Smooth muscle cell (in vitro differentiated cells): ENCODE data around the gene EBI3. TPM values are rescaled to one million over a fixed set of nuclear protein-coding genes. Genes with fewer than 3 reads are reported as not detected.
"Not testable (repeated sequence)": the region's sequence is repeated elsewhere in the genome, so short reads cannot be mapped to it uniquely, and the experiment has no call there.

Source experiments
- DNase-seq: peaks from one replicate; lab custom pipeline; 2025; ENCODE audit not compliant: unreplicated experiment; lab: John Stamatoyannopoulos, UW
- H2AFZ ChIP-seq: fragments of 200-600 bp; sonication (generic); 2 replicates; pipeline ENCODE4 v1.6.0; 2016; ENCODE audit warnings: antibody characterized with exemption, low read depth, mild to moderate bottlenecking
- H3F3A ChIP-seq: fragments of 200-600 bp; sonication (generic); 2 replicates; pipeline ENCODE4 v1.6.0; 2017; ENCODE audit warnings: antibody characterized with exemption, low read depth
- H3K27ac ChIP-seq: fragments of 200-600 bp; sonication (generic); 2 replicates; pipeline ENCODE4 v1.5.1; 2016; ENCODE audit warnings: low read depth, mild to moderate bottlenecking
- H3K27me3 ChIP-seq: fragments of 200-600 bp; sonication (generic); 2 replicates; pipeline ENCODE4 v1.6.1; 2016; ENCODE audit warnings: low read depth, mild to moderate bottlenecking
- H3K36me3 ChIP-seq: fragments of 200-600 bp; sonication (generic); 2 replicates; pipeline ENCODE4 v1.5.1; 2016; ENCODE audit warnings: low read depth
- H3K4me1 ChIP-seq: fragments of 200-600 bp; sonication (generic); 2 replicates; pipeline ENCODE4 v1.5.1; 2016; ENCODE audit warnings: low read depth
- H3K4me2 ChIP-seq: fragments of 200-600 bp; sonication (generic); 2 replicates; pipeline ENCODE4 v1.6.0; 2016; ENCODE audit warnings: mild to moderate bottlenecking
- H3K4me3 ChIP-seq: fragments of 200-600 bp; sonication (generic); 2 replicates; pipeline ENCODE4 v1.5.1; 2016; ENCODE audit warnings: mild to moderate bottlenecking
- H3K79me2 ChIP-seq: fragments of 200-600 bp; sonication (generic); 2 replicates; pipeline ENCODE4 v1.6.0; 2016; ENCODE audit warnings: low read depth, mild to moderate bottlenecking
- H3K9ac ChIP-seq: fragments of 200-600 bp; sonication (generic); 2 replicates; pipeline ENCODE4 v1.6.0; 2016; ENCODE audit warnings: low read depth
- H3K9me3 ChIP-seq: fragments of 200-600 bp; sonication (generic); replicated peaks from 2 replicates; pipeline ENCODE4 v1.5.1; 2016; ENCODE audit warnings: low read depth
- H4K20me1 ChIP-seq: fragments of 200-600 bp; sonication (generic); 2 replicates; pipeline ENCODE4 v1.6.0; 2016; ENCODE audit warnings: low read depth
- WGBS: methylation state at CpG from one replicate; pipeline ENCODE4 v1.1.7; 2016; ENCODE audit warnings: low lambda C conversion rate; 5-methylcytosine and 5-hydroxymethylcytosine counted together
- polyA plus RNA-seq: library from polyadenylated mRNA; unstranded; fragments of >200 nt; fragmentation: Nextera tagmentation; extraction: Ambion mirVana; gene quantifications from 2 replicates; pipeline ENCODE4 v1.2.1, GENCODE V29; 2016
- total RNA-seq: library from RNA; depleted of rRNA; stranded (reverse); fragments of >200 nt; gene quantifications from 2 replicates; pipeline ENCODE4 v1.2.3, GENCODE V29; 2014
- TF ChIP-seq, protein P1 (sequence below): fragments of 200-600 bp; sonication (generic); IDR thresholded peaks from 2 replicates; pipeline ENCODE4 v1.5.1; 2017; ENCODE audit warnings: borderline replicate concordance, mild to moderate bottlenecking, antibody characterized with exemption; ENCODE audit not compliant: insufficient read depth, poor library complexity, severe bottlenecking

EBI3 gene
- total and polyA plus RNA-seq, 2 experiments from 2014 or later = 0.40 to 3.9 TPM

- Histone ChIP-seq H3K36me3 (no peaks in the 10 kb centered on the region), H3K27ac (no peak overlapping the region), H4K20me1 (no peaks in the 10 kb centered on the region), H3K4me2 (no peak overlapping the region), H3K9me3 (no peaks in the 10 kb centered on the region), H3K4me3 (no peak overlapping the region), H3K27me3 (no peaks in the 10 kb centered on the region), H2AFZ (no peak overlapping the region), H3K4me1 (no peaks in the 10 kb centered on the region), H3K79me2 (no peaks in the 10 kb centered on the region), H3K9ac (no peak overlapping the region), H3F3A (no peaks in the 10 kb centered on the region)
- DNase-seq = no peak
- TF ChIP-seq, protein P1, sequence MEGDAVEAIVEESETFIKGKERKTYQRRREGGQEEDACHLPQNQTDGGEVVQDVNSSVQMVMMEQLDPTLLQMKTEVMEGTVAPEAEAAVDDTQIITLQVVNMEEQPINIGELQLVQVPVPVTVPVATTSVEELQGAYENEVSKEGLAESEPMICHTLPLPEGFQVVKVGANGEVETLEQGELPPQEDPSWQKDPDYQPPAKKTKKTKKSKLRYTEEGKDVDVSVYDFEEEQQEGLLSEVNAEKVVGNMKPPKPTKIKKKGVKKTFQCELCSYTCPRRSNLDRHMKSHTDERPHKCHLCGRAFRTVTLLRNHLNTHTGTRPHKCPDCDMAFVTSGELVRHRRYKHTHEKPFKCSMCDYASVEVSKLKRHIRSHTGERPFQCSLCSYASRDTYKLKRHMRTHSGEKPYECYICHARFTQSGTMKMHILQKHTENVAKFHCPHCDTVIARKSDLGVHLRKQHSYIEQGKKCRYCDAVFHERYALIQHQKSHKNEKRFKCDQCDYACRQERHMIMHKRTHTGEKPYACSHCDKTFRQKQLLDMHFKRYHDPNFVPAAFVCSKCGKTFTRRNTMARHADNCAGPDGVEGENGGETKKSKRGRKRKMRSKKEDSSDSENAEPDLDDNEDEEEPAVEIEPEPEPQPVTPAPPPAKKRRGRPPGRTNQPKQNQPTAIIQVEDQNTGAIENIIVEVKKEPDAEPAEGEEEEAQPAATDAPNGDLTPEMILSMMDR = no peak
- WGBS = 87% methylated on average over 13 of the region's 13 CpGs
Observed at GRCh38 chr19:4234862-4235201, 5.5 kb downstream of the EBI3 start.

- not testable (repeated sequence) for H3K9me3 ChIP-seq, DNase-seq, H3K79me2 ChIP-seq, H4K20me1 ChIP-seq, H3F3A ChIP-seq, H3K27ac ChIP-seq, H3K4me3 ChIP-seq, H3K27me3 ChIP-seq, H3K9ac ChIP-seq, H3K36me3 ChIP-seq, H3K4me2 ChIP-seq, H2AFZ ChIP-seq, H3K4me1 ChIP-seq
- 92% methylated on average over 16 of the region's 16 CpGs for WGBS
Observed at GRCh38 chr19:4237510-4237909, 8.2 kb downstream of the EBI3 start.

DNA sequence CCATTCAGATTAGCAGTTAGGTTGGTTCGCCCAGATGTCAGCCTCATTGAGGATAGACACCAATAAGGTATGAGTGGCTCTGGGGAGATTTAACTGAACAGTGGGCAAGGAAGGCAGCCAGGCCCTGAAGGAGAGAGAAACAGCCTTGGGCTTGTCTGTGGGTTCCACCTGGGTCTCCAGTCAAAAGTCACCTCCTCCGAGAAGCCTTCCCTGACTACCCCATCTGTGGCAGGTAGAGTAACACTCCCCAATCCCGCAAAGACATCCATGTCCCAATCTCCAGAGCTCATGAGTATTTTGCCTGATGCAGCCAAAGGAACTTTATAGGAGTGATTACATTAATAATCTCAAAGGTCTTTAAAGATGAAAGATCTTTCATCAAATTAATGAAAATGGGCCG lies 9.5 kb downstream of the EBI3 start:
- TF ChIP-seq, protein P1 = no peak
- no peak for DNase-seq
- no peaks in the 10 kb centered on the region for H4K20me1 ChIP-seq
- no peaks in the 10 kb centered on the region for H3K27me3 ChIP-seq
- H3K4me3 ChIP-seq = no peak overlapping the region
- no peaks in the 10 kb centered on the region for H3K79me2 ChIP-seq
- no peaks in the 10 kb centered on the region for H3K36me3 ChIP-seq
- 94% methylated on average over 4 of the region's 4 CpGs for WGBS
- no peaks in the 10 kb centered on the region for H3K4me1 ChIP-seq
- H3K9ac ChIP-seq = no peak overlapping the region
- H2AFZ ChIP-seq = no peak overlapping the region
- no peak overlapping the region for H3K27ac ChIP-seq
- no peak overlapping the region for H3K4me2 ChIP-seq
- H3K9me3 ChIP-seq = no peaks in the 10 kb centered on the region
- H3F3A ChIP-seq = no peaks in the 10 kb centered on the region

DNA sequence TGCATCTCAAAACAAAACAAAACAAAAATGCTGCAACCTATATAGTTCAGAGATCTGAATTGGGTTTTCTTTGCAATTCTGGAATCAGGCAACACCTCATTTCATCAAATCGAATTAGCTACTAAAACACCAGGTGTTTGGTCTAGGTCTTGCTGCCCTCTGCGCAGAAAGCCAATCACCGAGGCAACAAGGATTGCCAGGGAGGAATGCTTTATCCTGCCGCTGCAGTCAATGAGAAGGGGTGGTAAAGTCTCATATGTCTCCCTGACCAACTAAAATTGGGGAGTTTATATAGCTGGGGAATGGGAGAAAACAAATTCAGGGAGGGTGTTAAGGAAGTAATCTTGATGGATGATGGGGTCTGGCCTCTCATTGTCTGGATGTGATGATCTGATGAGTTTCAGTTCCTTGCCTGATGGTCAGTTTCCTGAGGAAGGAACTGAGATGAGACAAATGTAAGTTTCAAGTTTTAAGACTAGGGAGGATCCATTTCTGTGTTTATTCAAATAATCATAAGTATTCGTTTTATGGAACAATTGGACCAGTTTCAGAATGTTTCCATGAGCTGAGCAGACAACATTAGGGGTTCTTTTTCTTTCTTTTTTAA lies 12.6 kb downstream of the EBI3 start:
- Histone ChIP-seq H3K9ac (no peak overlapping the region), H3K36me3 (no peaks in the 10 kb centered on the region), H3F3A (no peaks in the 10 kb centered on the region), H3K4me1 (no peaks in the 10 kb centered on the region), H3K27ac (no peak overlapping the region), H3K4me2 (no peak overlapping the region), H3K27me3 (no peaks in the 10 kb centered on the region), H3K4me3 (no peak overlapping the region), H3K79me2 (no peaks in the 10 kb centered on the region), H4K20me1 (no peaks in the 10 kb centered on the region), H3K9me3 (no peaks in the 10 kb centered on the region), H2AFZ (no peak overlapping the region)
- TF ChIP-seq, protein P1 = no peak
- no peak for DNase-seq
- 82% methylated on average over 5 of the region's 5 CpGs for WGBS

GRCh38 chr19:4245938-4246337 lies 16.6 kb downstream of the EBI3 start:
- Histone ChIP-seq H2AFZ (peak overlapping the region; percentile 88), H3K4me2 (peak overlapping the region; percentile 82), H3K27ac (peak overlapping the region; percentile 94)
- not testable (repeated sequence) for H3K4me3 ChIP-seq, H3K9ac ChIP-seq, H3K27me3 ChIP-seq, H3K9me3 ChIP-seq, H3K79me2 ChIP-seq, H4K20me1 ChIP-seq, H3F3A ChIP-seq, H3K4me1 ChIP-seq, H3K36me3 ChIP-seq, DNase-seq
- 100% methylated on average over 6 of the region's 6 CpGs for WGBS
